GM12872 (cell line): Measurements from ENCODE around the gene PROX1.

ENCODE experiments used
- TF ChIP-seq, protein P1 (sequence below): IDR thresholded peaks from 3 replicates; pipeline ENCODE4 v1.5.1; 2011; ENCODE audit warnings: low read depth, mild to moderate bottlenecking, low read length, moderate library complexity; ENCODE audit not compliant: insufficient read depth

The PROX1 gene

DNA sequence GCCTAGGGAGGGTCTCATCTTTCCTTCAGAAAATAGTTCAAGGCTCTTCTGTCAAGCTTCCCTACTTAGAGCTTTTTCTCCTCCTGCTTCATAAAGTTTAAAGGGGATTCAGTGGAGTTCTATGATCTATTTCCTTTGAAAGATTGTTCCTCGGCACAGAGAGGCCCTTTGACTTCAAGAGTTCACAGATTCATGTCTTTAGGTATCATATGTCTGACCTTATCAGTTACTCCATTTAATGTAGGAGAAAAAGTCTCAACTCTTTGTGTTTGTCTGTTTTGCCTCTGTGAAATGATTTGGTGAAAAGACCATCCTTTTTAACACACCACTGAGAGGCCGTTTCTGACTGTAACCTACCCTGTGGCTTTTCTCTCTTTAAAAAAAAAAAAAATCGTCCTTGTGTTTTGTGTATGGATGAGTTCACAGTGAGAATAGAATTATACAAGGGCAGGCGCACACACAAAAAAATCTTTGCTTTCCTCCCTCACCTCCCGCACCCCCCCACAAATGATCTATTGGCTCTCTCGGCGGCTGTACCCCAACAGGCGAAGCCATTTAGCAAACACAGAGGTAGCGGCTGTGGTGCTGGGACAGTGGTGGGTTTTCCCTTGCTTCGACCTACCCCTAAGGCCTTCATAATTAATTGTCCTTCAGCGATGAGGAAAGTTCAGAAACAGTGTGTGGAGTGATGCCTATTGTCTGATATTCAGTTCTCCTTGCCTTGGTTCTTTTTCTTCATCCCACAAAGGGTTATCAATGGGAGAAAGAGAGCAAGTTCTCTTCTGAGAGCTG is 29.6 kb downstream of the PROX1 start:
- TF ChIP-seq, protein P1, sequence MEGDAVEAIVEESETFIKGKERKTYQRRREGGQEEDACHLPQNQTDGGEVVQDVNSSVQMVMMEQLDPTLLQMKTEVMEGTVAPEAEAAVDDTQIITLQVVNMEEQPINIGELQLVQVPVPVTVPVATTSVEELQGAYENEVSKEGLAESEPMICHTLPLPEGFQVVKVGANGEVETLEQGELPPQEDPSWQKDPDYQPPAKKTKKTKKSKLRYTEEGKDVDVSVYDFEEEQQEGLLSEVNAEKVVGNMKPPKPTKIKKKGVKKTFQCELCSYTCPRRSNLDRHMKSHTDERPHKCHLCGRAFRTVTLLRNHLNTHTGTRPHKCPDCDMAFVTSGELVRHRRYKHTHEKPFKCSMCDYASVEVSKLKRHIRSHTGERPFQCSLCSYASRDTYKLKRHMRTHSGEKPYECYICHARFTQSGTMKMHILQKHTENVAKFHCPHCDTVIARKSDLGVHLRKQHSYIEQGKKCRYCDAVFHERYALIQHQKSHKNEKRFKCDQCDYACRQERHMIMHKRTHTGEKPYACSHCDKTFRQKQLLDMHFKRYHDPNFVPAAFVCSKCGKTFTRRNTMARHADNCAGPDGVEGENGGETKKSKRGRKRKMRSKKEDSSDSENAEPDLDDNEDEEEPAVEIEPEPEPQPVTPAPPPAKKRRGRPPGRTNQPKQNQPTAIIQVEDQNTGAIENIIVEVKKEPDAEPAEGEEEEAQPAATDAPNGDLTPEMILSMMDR: no peak

DNA sequence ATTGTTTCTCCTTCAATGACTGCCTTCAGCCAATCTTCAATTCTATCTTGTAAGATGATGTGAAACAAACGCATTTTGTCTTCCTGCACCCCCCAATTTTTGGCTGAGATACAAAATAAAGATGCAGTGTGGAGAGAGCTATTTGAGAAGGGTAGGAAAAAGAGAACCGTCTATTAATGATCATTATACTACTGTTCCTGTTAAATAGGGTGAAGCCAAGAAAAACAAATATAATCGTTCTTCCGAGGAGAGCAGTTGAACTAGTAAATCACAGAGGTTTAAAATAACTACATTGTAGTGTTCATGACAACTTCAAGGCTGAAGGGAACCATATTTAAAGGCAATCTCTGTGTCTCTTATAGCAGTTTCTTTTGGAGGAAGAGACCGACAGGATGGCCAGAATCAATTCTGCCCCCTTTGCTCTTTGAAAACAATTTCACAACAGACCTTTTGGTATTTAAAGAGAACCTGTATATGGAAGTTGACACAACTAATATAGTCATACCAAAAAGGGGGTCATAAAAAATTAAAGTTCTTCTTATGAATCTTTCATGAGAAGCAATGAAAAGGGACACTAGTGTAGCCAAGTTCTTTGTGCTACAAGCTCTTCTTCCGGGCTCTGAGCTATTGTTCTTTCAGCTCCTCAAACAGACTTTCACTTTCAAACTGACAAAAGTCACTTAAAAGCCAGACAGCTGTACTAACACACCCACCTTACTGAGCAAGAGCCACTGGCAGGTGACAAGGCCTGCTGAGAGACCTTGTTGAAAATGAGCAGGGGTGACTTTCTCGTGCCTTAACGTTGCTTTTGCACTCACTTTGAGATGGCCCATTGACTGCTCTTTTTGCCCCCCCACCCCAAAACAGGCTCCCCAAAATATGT is 30.9 kb downstream of the PROX1 start:
- TF ChIP-seq, protein P1: no peak

DNA sequence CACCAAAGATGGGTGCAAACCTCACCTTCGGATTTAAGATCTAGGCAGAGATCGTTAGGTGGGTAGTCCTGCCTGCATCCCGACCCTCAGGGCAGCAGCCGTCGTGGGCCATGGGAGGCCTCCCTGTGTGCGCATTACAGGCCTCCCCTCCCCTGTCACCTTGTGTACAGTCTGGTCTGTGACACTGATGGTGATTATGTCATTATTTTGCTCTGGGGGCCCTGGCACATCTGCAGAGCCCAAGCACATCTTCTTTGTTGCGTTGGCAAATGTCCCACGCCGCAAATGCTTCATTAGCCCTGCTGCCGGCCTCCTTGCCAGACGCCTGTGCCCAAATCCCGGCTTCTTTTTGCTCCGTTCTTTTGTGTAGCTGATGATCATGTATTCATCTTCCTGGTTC is 31.7 kb downstream of the PROX1 start:
- TF ChIP-seq, protein P1: no peak

DNA sequence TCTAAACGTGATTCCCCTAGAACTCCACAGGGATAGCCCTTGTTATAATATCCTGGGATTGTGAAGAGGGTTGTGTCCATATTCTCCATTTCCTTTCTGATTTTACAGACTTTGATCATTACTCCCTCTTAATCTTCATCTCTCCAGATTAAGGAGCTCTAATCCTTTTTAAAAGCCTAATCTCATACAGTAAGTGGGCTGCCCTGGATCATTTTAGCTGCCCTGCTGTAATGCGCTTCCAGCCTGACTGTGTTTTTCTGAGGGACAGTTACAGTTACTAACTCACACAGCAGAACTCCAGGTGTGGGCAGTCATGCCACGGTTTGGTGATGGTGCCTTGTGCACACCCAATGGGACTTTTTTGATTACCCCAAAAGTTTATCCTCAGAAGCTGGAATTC is 33.5 kb downstream of the PROX1 start:
- TF ChIP-seq, protein P1: no peak

DNA sequence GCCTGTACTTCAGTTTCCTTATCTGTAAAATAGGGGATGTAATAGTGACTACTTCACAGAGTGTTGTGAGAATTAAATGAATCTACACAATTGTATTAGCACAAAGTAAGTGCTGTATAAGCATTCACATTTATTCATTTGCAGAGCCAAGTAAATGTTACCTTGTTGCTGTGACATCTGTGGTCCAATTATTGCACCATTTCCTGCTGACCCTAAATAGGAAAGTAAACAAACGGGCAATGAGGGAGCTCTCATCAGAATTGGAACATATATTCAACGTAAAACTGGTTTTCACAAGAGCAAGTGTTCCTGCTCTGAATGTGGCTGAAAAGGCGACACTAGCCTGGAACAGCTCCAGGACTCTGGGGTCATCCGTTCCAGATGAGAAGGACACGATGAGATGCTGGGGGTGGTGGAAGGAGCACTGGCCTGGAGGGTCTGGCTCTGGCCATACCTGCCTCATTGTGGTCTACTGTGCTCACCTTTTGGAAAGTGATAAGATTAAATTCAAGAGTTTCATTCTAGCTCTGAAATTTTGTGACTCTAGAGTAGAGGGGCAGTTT is 34.5 kb downstream of the PROX1 start:
- TF ChIP-seq, protein P1: no peak

DNA sequence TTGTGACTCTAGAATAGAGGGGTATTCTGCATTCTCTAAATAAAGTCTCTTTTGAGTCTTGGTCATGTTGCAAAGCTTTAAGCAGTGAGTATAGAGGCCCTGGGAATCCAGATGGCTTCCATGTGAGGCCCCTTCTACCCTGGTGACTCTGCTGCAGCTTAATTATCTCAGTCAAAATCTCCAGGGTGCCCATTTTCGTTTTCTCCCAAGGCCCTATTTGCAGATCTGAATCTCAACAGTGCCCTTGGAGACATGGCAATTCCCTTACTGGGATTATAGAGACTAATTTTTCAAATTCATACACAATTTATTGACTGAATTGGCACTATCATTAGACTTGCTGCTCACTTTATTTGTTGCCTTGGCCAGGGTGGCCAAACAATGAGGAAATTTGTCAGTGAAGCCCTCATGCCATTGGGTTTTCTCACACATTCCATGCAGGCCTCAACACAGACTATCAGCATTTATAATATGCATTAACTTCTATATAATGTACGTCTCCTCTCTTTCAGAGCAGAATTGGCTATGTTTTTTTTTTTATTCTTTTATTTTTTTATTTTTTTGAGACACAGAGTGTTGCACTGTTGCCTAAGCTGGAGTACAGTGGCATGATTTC is 35.1 kb downstream of the PROX1 start:
- TF ChIP-seq, protein P1: no peak

DNA sequence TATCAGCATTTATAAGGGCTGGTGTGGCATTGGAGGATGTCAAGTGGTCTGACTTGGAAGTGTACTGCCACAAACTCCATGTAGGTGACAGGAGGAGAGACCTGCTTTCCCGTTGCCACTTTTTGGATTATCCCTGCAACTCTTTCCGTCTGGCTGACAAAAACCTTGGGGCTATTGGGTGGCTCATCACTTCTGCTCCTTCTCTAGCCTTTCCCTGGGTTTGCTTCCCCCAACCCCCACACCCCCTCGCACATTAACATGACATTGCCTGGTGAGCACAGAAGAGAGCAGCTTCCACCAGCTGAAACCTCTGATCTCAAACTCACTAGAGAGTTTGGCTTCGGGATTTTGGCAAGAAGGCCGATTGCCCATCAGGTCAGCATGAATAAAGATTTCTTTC is 39.2 kb downstream of the PROX1 start:
- TF ChIP-seq, protein P1: no peak
